ENCODE measurements around the gene MFRP.

DNA sequence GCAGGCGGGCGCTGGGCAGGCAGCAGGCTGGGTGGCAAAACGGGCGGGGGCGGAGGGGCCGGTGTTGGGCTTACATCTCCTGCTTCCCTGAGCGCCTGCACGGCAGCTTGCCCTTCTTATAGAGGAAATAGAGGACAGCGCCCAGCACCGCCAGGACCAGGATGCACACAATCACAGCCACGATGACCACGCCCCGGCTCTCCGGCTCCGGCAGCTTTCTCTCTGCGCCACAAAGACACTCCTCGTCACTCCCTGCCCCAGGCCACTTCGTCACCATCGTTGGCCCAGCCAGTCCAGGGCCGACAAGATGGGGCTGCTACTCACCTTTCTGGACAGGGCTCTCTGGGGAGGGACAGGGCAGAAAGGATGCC, 35.8 kb downstream of the MFRP start:
- TF ChIP-seq, protein P1, sequence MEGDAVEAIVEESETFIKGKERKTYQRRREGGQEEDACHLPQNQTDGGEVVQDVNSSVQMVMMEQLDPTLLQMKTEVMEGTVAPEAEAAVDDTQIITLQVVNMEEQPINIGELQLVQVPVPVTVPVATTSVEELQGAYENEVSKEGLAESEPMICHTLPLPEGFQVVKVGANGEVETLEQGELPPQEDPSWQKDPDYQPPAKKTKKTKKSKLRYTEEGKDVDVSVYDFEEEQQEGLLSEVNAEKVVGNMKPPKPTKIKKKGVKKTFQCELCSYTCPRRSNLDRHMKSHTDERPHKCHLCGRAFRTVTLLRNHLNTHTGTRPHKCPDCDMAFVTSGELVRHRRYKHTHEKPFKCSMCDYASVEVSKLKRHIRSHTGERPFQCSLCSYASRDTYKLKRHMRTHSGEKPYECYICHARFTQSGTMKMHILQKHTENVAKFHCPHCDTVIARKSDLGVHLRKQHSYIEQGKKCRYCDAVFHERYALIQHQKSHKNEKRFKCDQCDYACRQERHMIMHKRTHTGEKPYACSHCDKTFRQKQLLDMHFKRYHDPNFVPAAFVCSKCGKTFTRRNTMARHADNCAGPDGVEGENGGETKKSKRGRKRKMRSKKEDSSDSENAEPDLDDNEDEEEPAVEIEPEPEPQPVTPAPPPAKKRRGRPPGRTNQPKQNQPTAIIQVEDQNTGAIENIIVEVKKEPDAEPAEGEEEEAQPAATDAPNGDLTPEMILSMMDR (IDR thresholded peaks at IDR 0.05), result no peak
- TF ChIP-seq POLR2A (IDR thresholded peaks at IDR 0.05), result no peak

Data from esophagus squamous epithelium (tissue), 4 donors.